GM23248 (cell line): ENCODE data around the gene IRF5.

ENCODE experiments used
- EZH2 ChIP-seq: fragments of 200-600 bp; sonication (generic); IDR thresholded peaks from 2 replicates; pipeline ENCODE4 v1.6.1; 2018; ENCODE audit warnings: antibody characterized with exemption, mild to moderate bottlenecking; ENCODE audit not compliant: insufficient read depth, poor library complexity, severe bottlenecking
- EZH2phosphoT487 ChIP-seq: fragments of 200-600 bp; sonication (generic); IDR thresholded peaks from 2 replicates; pipeline ENCODE4 v1.6.1; 2018; ENCODE audit warnings: antibody characterized with exemption, moderate library complexity, mild to moderate bottlenecking, low read depth; ENCODE audit not compliant: insufficient read depth

GRCh38 chr7:128935342-128935730, 2.4 kb upstream of the IRF5 start:
- TF ChIP-seq EZH2phosphoT487 (no peak), EZH2 (no peak)
